Measurements from ENCODE around the gene FBXO40.

DNA sequence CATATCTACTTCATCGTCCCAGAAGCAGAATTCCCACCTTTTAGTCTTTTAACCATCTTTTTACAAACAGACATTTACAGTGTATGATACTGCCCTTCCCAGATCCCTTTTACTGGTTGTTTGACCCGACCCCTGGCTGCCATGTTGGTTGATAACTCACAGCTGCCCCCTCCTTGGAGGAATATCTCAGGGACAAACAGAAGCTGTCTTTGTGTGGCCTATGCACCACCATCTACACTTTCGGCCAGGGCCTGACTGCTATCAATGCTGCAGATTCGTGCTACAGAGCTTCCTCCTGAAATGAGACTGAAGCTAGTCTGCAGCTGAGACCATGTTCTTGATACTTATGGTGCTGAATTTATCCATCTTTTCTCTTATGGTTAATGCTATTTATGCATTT lies 40.8 kb upstream of the FBXO40 start:
- TF ChIP-seq, protein P1, sequence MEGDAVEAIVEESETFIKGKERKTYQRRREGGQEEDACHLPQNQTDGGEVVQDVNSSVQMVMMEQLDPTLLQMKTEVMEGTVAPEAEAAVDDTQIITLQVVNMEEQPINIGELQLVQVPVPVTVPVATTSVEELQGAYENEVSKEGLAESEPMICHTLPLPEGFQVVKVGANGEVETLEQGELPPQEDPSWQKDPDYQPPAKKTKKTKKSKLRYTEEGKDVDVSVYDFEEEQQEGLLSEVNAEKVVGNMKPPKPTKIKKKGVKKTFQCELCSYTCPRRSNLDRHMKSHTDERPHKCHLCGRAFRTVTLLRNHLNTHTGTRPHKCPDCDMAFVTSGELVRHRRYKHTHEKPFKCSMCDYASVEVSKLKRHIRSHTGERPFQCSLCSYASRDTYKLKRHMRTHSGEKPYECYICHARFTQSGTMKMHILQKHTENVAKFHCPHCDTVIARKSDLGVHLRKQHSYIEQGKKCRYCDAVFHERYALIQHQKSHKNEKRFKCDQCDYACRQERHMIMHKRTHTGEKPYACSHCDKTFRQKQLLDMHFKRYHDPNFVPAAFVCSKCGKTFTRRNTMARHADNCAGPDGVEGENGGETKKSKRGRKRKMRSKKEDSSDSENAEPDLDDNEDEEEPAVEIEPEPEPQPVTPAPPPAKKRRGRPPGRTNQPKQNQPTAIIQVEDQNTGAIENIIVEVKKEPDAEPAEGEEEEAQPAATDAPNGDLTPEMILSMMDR (IDR thresholded peaks at IDR 0.05) = no peak
- TF ChIP-seq MAZ (IDR thresholded peaks at IDR 0.05; ENCODE audit: borderline replicate concordance, low read depth, low read length) (no peak), SMC3 (IDR thresholded peaks at IDR 0.05) (no peak), BHLHE40 (IDR thresholded peaks at IDR 0.05; ENCODE audit: low read depth, low read length) (no peak), RFX5 (IDR thresholded peaks at IDR 0.05) (no peak), EP300 (IDR thresholded peaks at IDR 0.05) (no peak), RAD21 (conservative IDR thresholded peaks at IDR 0.05 in 1 of 2, IDR thresholded peaks at IDR 0.05 in 1 of 2) (no peak)
- TF ChIP-seq, protein P2, sequence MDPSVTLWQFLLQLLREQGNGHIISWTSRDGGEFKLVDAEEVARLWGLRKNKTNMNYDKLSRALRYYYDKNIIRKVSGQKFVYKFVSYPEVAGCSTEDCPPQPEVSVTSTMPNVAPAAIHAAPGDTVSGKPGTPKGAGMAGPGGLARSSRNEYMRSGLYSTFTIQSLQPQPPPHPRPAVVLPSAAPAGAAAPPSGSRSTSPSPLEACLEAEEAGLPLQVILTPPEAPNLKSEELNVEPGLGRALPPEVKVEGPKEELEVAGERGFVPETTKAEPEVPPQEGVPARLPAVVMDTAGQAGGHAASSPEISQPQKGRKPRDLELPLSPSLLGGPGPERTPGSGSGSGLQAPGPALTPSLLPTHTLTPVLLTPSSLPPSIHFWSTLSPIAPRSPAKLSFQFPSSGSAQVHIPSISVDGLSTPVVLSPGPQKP (IDR thresholded peaks at IDR 0.05; ENCODE audit: low read depth, low read length) = no peak
- TF ChIP-seq, protein P3, sequence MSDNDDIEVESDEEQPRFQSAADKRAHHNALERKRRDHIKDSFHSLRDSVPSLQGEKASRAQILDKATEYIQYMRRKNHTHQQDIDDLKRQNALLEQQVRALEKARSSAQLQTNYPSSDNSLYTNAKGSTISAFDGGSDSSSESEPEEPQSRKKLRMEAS (IDR thresholded peaks at IDR 0.05) = no peak
- TF ChIP-seq, protein P4, sequence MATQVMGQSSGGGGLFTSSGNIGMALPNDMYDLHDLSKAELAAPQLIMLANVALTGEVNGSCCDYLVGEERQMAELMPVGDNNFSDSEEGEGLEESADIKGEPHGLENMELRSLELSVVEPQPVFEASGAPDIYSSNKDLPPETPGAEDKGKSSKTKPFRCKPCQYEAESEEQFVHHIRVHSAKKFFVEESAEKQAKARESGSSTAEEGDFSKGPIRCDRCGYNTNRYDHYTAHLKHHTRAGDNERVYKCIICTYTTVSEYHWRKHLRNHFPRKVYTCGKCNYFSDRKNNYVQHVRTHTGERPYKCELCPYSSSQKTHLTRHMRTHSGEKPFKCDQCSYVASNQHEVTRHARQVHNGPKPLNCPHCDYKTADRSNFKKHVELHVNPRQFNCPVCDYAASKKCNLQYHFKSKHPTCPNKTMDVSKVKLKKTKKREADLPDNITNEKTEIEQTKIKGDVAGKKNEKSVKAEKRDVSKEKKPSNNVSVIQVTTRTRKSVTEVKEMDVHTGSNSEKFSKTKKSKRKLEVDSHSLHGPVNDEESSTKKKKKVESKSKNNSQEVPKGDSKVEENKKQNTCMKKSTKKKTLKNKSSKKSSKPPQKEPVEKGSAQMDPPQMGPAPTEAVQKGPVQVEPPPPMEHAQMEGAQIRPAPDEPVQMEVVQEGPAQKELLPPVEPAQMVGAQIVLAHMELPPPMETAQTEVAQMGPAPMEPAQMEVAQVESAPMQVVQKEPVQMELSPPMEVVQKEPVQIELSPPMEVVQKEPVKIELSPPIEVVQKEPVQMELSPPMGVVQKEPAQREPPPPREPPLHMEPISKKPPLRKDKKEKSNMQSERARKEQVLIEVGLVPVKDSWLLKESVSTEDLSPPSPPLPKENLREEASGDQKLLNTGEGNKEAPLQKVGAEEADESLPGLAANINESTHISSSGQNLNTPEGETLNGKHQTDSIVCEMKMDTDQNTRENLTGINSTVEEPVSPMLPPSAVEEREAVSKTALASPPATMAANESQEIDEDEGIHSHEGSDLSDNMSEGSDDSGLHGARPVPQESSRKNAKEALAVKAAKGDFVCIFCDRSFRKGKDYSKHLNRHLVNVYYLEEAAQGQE (IDR thresholded peaks at IDR 0.05) = no peak

Data from A549 (cell line).